HG03558 (cell line): ENCODE data around the gene SYNPO2L.
"Not testable (repeated sequence)": the region's sequence is repeated elsewhere in the genome, so short reads cannot be mapped to it uniquely, and the experiment has no call there.

Experiments
- ATAC-seq: cut with Tn5 transposase; IDR thresholded peaks from one replicate; pipeline ENCODE4 v1.9.1; 2021; ENCODE audit warnings: moderate number of reproducible peaks; ENCODE audit not compliant: unreplicated experiment; ENCODE audit errors: extremely low read depth

SYNPO2L gene, protein sequence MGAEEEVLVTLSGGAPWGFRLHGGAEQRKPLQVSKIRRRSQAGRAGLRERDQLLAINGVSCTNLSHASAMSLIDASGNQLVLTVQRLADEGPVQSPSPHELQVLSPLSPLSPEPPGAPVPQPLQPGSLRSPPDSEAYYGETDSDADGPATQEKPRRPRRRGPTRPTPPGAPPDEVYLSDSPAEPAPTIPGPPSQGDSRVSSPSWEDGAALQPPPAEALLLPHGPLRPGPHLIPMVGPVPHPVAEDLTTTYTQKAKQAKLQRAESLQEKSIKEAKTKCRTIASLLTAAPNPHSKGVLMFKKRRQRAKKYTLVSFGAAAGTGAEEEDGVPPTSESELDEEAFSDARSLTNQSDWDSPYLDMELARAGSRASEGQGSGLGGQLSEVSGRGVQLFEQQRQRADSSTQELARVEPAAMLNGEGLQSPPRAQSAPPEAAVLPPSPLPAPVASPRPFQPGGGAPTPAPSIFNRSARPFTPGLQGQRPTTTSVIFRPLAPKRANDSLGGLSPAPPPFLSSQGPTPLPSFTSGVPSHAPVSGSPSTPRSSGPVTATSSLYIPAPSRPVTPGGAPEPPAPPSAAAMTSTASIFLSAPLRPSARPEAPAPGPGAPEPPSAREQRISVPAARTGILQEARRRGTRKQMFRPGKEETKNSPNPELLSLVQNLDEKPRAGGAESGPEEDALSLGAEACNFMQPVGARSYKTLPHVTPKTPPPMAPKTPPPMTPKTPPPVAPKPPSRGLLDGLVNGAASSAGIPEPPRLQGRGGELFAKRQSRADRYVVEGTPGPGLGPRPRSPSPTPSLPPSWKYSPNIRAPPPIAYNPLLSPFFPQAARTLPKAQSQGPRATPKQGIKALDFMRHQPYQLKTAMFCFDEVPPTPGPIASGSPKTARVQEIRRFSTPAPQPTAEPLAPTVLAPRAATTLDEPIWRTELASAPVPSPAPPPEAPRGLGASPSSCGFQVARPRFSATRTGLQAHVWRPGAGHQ

DNA sequence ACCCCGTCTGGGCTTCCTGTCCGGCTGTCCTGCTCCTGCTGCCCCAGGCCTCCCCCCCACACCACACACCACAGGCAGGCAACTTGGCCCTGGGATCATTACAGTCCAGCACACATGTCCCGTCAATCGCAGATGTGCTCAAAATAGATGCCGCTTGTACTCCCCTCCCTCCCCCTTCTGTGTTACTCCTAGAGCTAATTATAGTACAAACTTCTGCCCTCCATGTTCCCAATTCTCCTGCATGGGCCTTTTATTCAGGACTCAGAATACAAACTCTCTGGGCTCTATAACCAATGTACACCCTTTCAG, at the start of gene SYNPO2L:
SYNPO2L (minus strand) TSS at position 40 of the 309 bp plus-strand sequence. CDS start 107 bp downstream, outside the sequence.
- no peak for ATAC-seq

DNA sequence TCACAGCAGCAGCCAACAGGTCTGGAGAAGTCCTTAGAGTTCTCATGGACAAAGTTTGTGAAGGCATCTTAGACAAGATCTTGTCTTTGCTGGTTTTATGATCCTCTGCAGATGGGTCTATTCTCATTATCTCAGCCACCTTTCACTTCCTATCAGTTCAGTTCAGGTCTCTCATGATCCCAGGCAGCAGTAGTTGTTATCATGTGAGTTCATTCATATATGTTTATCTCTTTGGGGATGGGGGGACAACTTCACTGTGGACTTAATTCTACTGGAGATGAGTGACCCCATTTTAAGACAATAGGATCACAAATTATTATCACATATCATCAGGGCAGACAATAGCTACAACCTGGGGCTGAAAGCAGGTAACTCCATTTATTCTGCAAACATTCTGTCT, 48.1 kb upstream of the SYNPO2L start:
- not testable (repeated sequence) for ATAC-seq

DNA sequence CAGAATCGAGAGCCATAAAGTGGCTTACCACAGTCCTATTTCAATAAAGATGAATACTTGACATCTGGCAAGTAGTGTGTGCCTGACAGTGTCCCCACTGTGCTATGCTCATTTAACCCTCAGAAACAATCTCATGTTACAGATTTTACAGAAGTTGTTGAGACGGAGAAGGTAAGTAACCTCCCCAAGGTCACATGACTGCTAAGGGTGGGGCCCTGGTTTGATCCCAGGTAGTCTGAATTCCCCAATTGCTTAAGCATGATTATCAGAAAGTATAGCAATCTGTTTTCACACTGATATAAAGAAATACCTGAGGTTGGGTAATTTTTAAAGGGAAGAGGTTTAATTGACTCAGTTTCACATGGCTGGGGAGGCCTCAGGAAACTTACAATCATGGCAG, 43.0 kb upstream of the SYNPO2L start:
- ATAC-seq = not testable (repeated sequence)

DNA sequence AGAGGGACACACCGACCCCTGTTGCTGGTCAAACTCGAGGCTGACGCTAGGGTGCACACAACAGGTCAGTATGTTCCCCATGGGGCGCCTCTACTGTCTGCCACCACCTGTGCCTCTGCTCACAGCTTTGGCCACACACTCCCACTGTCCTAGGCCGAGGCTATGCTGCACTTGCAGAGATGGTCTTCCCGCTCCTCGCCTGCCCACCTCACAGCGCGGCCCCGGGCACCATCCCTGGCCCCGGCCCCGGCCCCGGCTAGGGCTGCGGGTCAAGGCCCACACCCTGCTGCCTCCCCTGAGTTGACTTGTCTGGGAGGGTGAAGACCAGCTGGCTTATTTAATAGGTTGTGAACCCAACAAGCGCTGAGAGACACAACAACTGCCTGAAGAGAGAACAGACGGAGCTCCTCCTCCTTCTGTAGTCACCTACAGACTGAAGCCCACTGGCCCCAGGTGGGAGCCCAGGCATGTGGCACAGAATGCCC, 41.9 kb upstream of the SYNPO2L start, which contains the start of gene AGAP5:
AGAP5 (minus strand) TSS at position 435 of the 485 bp plus-strand sequence; CDS start at position 81, 354 bp downstream.
- not testable (repeated sequence) for ATAC-seq

DNA sequence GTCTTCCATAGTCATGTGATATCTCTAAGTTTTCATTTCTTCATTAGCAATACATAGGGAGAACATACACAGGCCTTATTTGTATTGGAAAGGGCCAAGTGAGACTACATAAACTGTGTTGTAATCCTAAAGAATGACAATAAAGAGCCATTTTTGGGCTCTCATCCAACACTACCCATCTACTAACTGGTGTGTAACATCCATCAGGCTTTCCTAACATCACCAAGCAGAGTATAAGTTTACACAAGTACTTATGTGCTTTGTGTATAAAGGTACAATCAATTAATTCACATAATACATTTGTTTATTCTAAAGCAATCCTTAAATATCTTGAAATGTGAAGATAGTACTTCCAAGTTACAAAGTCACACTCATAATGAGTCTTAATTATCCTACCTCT, 39.5 kb upstream of the SYNPO2L start:
- not testable (repeated sequence) for ATAC-seq

DNA sequence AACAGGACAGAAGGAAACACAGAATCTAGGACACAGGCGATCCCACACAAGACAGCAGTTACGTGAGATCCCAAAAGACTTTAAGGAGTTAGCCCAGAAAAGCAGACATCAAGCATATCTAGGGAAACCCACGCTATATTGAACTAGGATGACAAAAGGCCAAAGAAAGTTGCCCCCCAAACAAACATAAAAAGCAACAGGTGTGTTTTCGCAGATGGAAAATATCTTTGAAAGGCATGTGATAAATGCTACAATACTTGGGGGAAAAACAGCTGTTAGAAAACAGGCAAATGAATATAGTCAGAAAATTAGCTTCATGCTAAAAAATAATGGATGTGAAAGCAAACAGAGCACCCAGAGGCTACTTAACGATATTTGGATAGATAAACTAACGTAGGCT, 34.9 kb upstream of the SYNPO2L start:
- ATAC-seq = not testable (repeated sequence)

DNA sequence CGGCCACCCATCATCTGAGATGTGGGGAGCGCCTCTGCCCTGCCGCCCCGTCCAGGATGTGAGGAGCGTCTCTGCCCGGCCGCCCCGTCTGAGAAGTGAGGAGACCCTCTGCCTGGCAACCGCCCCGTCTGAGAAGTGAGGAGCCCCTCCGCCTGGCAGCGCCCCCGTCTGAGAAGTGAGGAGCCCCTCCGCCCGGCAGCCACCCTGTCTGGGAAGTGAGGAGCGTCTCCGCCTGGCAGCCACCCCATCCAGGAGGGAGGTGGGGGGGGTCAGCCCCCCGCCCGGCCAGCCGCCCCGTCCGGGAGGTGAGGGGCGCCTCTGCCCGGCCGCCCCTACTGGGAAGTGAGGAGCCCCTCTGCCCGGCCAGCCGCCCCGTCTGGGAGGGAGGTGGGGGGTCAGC, 33.8 kb upstream of the SYNPO2L start:
- not testable (repeated sequence) for ATAC-seq

DNA sequence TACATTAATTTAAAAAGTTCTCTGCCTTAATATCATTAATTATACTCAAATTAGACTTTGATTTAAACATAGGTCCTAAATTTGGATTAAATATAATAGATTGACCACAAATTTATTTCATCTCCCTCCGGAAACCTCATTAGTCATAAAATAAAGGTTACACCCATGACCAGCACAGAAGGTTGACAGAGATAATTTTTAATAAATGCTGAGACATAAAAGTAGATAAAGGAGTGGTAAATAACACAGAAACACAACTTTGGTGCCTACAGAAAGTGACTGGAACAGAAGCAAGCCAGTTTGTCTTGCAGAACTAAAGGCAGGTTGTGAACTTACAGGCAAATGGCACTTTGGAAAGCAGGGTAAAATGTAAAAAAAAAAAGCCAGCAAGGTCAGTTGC, 31.8 kb upstream of the SYNPO2L start:
- ATAC-seq = not testable (repeated sequence)

DNA sequence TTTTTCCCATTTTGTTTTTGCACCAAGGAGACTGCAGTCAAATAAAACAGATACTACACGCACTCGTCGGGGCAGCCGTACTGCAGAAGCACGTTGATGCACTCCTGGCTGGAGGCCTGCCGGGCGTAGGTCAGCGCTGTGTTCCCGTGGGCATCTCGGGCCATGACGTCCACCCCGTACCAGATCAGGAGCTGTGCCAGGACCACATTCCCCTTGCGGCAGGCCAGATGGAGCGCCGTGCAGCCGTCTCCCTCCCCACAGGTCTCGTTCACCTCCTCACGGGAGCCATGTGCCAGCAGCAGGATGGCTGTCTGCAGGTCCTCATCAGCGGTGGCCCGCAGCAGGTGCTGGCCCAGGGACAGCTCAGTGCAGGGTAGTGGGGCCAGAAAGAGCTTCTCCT, 18.7 kb upstream of the SYNPO2L start:
- not testable (repeated sequence) for ATAC-seq

DNA sequence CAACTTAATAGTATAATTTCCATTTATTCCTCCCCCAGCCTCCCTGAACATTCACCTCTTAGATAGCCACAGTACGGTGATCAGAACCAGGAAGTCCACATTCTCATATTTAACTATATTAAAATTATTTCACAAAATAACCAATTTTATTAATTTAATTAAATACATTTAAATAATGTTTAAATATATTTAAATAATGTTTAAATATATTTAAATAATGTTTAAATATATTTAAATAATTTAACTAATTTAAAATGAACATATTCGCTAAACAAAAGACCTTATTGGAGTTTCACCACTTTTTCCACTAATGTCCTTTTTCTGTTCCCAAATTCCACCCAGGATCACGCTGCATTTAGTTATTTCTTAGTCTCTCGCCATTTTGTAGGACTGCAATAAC, 12.5 kb upstream of the SYNPO2L start:
- ATAC-seq = not testable (repeated sequence)

DNA sequence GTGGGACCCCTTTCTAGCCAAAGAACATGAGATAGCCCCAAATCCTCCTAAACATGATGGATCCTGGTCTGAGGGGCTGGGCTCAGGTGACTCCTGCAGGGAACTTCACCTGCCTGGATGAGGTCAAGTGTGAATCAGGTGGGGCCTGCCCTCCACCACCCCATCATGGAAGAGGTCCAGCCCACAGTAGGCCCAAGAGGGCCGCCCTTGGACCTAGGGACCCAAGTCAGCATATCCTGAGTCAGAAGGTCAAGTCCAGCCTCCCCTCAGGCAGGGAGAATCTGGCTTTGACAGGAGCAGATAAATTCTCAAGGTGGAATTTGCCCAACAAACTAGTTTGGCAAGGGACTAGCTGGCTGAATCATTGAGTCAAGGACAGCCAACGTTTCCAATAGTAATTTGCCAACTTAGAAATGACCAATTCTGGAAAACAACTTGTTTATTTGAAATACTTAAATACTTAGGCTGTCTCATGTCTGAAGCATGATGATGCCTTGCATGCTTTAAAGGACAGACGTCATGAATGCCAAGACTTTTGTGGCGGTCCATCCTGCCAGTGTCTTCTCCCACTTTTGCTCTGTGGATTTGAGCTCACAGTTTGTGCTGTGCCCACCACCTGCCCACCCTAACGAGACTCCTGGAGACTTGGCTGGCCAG, 10.5 kb upstream of the SYNPO2L start:
- not testable (repeated sequence) for ATAC-seq

DNA sequence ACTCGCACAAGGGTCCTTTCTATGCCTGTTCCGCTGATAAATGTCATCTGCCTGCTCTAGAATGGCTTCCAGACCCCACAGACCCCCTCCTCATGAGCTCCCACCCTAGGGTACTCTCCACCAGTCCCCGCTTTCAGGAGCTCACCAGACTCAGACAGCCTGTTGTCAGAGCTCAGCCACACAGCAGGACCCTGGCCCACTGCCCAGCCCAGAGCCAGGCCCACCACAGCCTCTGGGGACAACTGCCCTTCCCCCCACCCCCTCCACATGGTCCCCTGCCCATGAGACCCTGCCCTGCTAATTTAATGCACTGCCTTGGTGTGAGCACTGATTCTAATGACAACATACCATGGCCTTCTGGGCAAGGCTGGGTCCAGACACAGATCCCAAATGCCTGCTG, 9.8 kb upstream of the SYNPO2L start:
- not testable (repeated sequence) for ATAC-seq

DNA sequence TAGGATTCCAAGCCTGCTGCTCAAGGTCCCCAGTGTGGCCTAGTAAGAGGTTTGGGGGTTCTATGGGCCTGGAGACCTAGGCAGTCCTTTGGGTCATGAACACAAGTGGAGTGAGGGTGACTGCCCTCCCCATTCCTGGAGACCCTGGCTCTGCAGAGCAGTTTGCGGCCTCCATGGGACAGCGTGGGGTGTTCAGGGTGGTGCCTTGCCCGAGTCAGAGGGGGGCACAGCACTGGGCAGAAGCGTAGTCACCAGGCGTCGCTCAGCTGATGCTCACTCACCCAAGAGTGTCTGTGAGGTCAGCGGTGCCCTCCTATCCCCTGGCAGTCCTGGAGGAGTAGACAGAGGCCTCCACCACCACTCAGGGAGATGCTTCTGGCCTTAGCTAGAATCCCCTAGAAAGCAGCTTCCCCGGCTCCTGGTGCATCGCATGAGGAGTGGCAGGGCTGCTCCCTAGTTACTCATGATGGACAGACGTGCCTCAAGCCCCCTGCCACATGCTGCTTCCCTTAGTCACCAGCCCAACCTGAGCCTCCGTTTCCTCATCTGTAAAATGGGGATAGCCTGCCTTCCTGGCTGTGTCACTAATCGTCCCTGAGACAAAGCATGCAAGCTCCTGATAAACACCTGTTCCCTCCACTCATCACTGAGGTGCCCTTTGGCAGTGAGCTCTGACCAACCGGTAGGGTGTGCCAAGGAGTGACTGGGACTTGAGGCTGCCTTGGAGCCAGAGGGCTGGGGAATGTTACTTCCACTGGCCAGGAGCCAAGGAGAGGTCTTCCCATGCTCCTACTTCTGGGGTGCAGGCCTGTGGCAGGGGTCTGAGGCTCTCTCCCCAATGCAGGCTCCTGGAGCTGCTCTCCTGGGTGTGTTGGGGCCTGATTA, 8.6 kb upstream of the SYNPO2L start:
- ATAC-seq = not testable (repeated sequence)

DNA sequence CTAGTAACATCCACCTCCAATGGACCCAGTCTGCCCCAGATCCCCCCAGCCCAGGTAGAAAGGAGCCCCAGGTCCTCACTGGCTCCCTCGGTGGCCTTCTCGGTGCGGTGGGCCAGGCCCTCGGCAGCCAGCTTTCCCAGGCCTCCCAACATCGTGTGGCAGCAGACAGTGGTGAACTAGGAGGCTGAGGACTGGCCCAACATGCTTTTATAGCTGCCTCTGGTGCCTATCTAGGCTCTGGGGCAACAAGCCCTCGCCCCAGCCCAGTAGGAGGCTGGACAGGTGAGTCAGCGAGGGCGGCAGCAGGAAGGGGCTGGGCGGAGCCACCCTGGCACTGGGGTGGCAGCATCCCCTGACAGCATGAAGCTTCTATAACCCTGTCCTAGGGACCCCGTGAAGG, 7.8 kb upstream of the SYNPO2L start:
- ATAC-seq = not testable (repeated sequence)

DNA sequence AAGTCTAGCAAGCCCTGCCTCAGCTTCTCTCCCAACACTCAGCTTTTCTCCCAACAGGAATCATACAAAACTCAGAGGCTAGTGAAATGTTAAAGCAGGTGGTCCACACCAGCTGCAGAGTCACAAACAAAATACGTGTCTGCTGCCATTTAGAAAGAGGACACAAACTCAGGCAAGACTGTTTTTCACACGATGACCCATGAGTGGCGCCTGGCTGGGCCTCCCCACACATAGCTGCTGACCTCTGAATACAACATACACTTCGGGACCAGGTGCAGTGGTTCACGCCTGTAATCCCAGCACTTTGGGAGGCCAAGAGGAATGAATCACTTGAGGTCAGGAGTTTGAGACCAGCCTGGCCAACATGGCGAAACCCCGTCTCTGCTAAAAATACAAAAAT, 6.9 kb upstream of the SYNPO2L start:
- not testable (repeated sequence) for ATAC-seq

DNA sequence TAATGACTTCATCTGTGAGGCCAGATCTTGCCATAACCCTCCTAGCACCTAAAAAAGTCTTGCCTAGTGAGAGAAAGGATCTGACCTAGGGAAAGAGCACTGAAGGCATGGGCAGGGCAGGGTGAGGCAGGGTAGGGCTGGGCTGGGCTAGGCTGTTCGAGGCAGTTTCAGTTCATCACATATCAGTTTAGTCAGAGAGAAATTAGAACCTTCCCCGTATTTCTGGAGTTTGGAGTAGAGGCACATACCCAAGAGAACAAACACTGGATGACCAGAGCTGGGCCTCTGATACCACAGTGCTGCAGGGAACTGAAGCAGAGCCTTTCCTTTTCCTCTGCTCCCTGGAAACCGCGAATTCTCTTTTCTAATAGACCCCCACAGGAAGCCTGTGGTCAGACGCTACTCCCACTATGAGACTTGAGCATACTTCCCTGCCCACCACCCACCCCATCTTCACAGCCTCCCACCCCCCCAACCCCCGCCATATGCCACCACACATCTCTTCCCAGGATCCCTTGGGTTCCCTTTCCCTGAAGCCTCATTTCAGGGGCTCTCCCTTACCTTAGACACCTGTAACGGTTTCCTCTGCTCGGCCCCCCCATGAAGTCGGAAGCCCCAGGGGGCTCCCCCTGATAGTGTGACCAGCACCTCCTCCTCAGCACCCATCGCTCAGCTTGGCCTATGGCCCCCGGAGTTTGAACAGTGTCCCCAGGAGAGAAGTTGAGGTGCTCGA, 406 bp downstream of the SYNPO2L start:
- no peak for ATAC-seq

DNA sequence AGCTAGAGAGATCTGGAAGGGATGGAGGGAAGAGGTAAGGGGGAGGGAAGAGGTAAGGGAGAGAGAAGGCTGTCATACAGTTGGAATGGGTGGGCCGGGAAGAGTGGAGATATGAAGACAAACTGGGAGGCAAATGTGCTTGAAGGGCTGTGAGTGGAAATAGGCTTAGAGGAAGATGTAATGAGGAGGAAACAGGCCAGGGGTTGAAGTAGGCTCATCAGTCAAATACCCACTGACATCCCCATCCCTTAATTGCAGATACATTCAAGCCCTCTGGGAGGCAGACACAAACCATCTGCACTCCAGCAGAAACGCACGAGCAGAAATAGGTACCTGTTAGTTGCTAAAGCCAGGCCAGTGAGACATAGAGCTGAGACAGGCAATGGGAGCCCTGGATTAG, 2.1 kb downstream of the SYNPO2L start:
- ATAC-seq = no peak

DNA sequence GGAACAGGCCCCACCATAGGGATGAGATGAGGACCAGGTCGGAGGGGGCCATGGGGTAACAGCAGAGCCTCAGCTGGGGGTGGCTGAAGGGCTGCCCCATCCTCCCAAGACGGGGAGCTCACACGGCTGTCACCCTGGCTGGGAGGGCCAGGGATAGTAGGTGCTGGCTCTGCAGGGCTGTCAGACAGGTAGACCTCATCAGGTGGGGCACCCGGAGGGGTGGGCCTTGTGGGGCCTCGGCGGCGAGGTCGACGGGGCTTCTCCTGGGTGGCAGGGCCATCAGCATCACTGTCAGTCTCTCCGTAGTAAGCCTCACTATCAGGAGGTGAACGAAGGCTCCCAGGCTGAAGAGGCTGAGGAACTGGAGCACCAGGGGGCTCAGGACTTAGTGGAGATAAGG, 2.6 kb downstream of the SYNPO2L start:
- ATAC-seq = no peak
